WTC11 (cell line): ENCODE results near the gene ARHGEF38.

ENCODE experiments used
- AFF4 ChIP-seq: sonication (generic); formaldehyde crosslinking; IDR thresholded peaks from 2 replicates; pipeline ENCODE4 v1.8.1; 2023; ENCODE audit warnings: mild to moderate bottlenecking, missing genetic modification reagents, borderline replicate concordance
- CBFB ChIP-seq: sonication (generic); formaldehyde crosslinking; IDR thresholded peaks from 2 replicates; pipeline ENCODE4 v1.8.1; 2022; ENCODE audit warnings: mild to moderate bottlenecking, low read depth, missing genetic modification reagents
- CTCF ChIP-seq: fragments of 200-600 bp; IDR thresholded peaks from 2 replicates; pipeline ENCODE4 v1.8.0; 2022; ENCODE audit warnings: antibody characterized with exemption
- PRRX2 ChIP-seq: fragments of 250-450 bp; sonication (Bioruptor Pico); IDR thresholded peaks from 2 replicates; pipeline ENCODE4 v1.8.0; 2021; ENCODE audit warnings: mild to moderate bottlenecking

- TF ChIP-seq AFF4 (CRISPR knock-in tag) (no peak), CBFB (no peak), CTCF (no peak), PRRX2 (CRISPR knock-in tag) (no peak)
Measured at GRCh38 chr4:105662935-105663675, 110.7 kb downstream of the ARHGEF38 start.
